CD4-positive, alpha-beta T cell treated with Interleukin-1 beta for 1 hour (primary cell): Measurements from ENCODE around the gene RAB34.

Experiments
- DNase-seq, 2 donors: peaks; one replicate each; pipeline ENCODE4 v3.0.0-alpha.2; 2020 to 2022

The RAB34 gene

DNA sequence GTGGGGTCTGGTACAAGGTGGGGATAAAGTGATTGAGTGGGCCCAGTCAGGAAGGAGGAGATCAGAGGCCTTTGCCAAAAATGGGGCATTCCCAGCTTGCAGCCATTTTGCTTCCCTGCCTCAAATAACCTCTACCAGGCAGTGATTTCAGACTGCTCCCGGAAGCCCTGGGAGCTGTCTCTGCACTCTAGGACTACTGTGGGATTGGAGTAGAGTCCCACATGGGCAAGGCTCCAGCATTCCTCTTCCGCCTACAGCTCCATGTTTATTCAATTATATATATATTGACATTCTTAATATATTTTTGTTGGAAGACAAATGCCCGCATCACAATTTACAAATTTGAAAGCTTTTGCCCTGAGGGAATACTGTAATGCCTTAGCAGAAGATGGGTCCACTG lies 42.2 kb downstream of the RAB34 start:
- no peak for DNase-seq

DNA sequence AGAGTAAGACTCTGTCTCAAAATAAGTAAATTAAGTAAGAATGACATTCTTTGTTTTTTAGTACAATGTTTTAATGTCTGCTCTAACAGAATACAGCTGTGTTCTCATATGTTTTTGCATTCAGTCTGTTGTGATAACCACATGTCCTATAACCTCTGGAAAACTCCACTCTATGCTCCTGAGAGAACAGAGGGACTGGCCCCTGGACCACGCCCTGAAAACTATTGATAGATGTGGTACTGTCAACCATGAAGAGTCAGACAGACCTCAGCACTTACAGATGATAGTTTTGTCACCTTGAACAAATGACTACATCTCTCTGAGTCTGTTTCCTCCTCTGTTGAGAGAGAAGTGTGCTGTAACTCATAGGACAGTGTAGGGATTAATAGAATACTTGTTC lies 47.8 kb downstream of the RAB34 start:
- DNase-seq: no peak

DNA sequence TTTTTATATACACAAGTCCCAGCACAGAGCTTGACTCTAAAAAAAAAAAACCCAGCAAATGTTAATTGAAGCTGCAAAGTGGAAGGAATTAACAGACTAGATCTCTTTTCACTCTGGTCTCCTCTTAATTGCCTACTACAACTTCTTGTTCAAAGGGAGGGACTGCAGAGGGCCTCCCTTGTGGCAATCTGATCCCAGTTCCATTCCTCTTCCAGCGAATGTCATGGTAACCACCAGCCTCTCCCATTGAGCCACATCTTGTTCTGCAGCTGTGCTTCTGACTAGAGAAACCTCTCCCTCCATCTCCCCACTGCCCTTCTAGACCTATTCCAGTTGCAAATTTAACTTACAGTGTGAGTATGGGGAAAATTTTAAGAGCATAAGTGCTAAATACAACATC lies 49.8 kb downstream of the RAB34 start:
- no peak for DNase-seq

DNA sequence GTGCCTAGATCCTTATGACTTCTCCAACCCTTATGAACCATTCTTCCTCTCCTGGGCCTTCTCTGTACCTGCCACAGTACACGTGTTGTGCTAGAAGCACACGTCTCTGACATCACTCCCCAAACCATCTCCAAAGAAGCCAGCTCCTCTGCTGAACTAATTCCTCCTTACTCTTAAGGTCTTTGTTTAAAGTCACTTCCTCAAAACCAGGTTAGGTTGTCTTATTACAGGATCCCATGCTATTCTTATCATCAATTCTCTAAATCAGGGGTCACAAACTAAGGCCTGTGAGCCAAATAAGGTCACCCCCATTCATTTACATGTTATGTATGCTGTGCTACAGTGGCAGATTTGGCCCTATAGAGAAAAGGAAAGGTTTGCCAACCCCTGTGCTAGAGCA lies 51.7 kb downstream of the RAB34 start:
- no peak for DNase-seq
